Effector CD4-positive, alpha-beta T cell (primary cell): ENCODE results near the gene TGFBR3.

Experiments
- DNase-seq: peaks from one replicate; pipeline ENCODE4 v3.0.0-alpha.2; 2020

The TGFBR3 gene

GRCh38 chr1:91819038-91819788 is 66.7 kb downstream of the TGFBR3 start:
- DNase-seq = no peak

- DNase-seq = no peak
Observed at GRCh38 chr1:91818713-91818975, 67.3 kb downstream of the TGFBR3 start.

GRCh38 chr1:91817211-91817905 is 68.6 kb downstream of the TGFBR3 start:
- no peak for DNase-seq

- no peak for DNase-seq
Observed at GRCh38 chr1:91816031-91816430, 69.9 kb downstream of the TGFBR3 start.

- DNase-seq = no peak
Observed at GRCh38 chr1:91814448-91814847, 71.5 kb downstream of the TGFBR3 start.

GRCh38 chr1:91813813-91814212 is 72.1 kb downstream of the TGFBR3 start:
- no peak for DNase-seq

- DNase-seq = no peak
Observed at GRCh38 chr1:91811363-91812025, 74.5 kb downstream of the TGFBR3 start.

GRCh38 chr1:91809317-91809716 is 76.6 kb downstream of the TGFBR3 start:
- DNase-seq = no peak

GRCh38 chr1:91807921-91808620 is 77.9 kb downstream of the TGFBR3 start:
- no peak for DNase-seq

- no peak for DNase-seq
Observed at GRCh38 chr1:91806769-91807700, 78.9 kb downstream of the TGFBR3 start.

GRCh38 chr1:91806181-91806768 is 79.7 kb downstream of the TGFBR3 start:
- DNase-seq = no peak

GRCh38 chr1:91805311-91805801 is 80.6 kb downstream of the TGFBR3 start:
- DNase-seq = no peak

GRCh38 chr1:91804546-91805023 is 81.4 kb downstream of the TGFBR3 start:
- peak; percentile 79 for DNase-seq

- peak; percentile 70 for DNase-seq
Observed at GRCh38 chr1:91803847-91804545, 82.0 kb downstream of the TGFBR3 start.

- DNase-seq = no peak
Observed at GRCh38 chr1:91803123-91803522, 82.8 kb downstream of the TGFBR3 start.

- no peak for DNase-seq
Observed at GRCh38 chr1:91801496-91802115, 84.3 kb downstream of the TGFBR3 start.

GRCh38 chr1:91799863-91800262 is 86.1 kb downstream of the TGFBR3 start:
- no peak for DNase-seq

GRCh38 chr1:91799159-91799558 is 86.8 kb downstream of the TGFBR3 start:
- DNase-seq = no peak

- no peak for DNase-seq
Observed at GRCh38 chr1:91798740-91799139, 87.2 kb downstream of the TGFBR3 start.

- DNase-seq = no peak
Observed at GRCh38 chr1:91798241-91798648, 87.7 kb downstream of the TGFBR3 start.
